Cardiac fibroblast (primary cell): ENCODE measurements around the gene MRPL37.

Source experiments
- DNase-seq, 2 donors: peaks; one replicate each; pipeline versions ENCODE4 v3.0.0 to v3.0.0-alpha.2; 2010; ENCODE audit warnings: low read depth in 2 of 2
- H3K4me3 ChIP-seq, 2 donors: replicated peaks in 1 of 2; 1 replicate in 1 of 2; 2 replicates in 1 of 2; pipeline ENCODE4 v1.5.1; 2011; ENCODE audit warnings: low read depth in 2 of 2, low read length in 2 of 2, mild to moderate bottlenecking in 2 of 2, moderate library complexity in 1 of 2
- CTCF ChIP-seq: IDR thresholded peaks from one replicate; pipeline ENCODE4 v1.5.1; 2011; ENCODE audit warnings: low read depth, mild to moderate bottlenecking, low read length, inconsistent platforms

The MRPL37 gene

GRCh38 chr1:54178296-54179070 is 21.5 kb upstream of the MRPL37 start:
- no peak for DNase-seq
- no peak overlapping the region for H3K4me3 ChIP-seq
- TF ChIP-seq CTCF: no peak

- DNase-seq: no peak
- TF ChIP-seq CTCF: no peak
- no peak overlapping the region for H3K4me3 ChIP-seq
These were observed 19.1 kb upstream of the MRPL37 start for GRCh38 chr1:54180701-54181360.

GRCh38 chr1:54186056-54186455 is 13.9 kb upstream of the MRPL37 start:
- H3K4me3 ChIP-seq: no peak overlapping the region
- DNase-seq: no peak
- TF ChIP-seq CTCF: no peak

- peak in 1 of 2 donors; percentile 6 for DNase-seq
- H3K4me3 ChIP-seq: no peak overlapping the region
- TF ChIP-seq CTCF: no peak
These were observed 11.7 kb upstream of the MRPL37 start for GRCh38 chr1:54188291-54188690.

GRCh38 chr1:54190526-54190925 is 9.4 kb upstream of the MRPL37 start:
- H3K4me3 ChIP-seq: no peak overlapping the region
- TF ChIP-seq CTCF: no peak
- no peak for DNase-seq

GRCh38 chr1:54191525-54191924 is 8.4 kb upstream of the MRPL37 start:
- no peak for TF ChIP-seq CTCF
- DNase-seq: no peak
- no peak overlapping the region for H3K4me3 ChIP-seq
